Fibroblast of villous mesenchyme (primary cell): ENCODE results near the gene DGKI. TPM values are rescaled to one million over a fixed set of nuclear protein-coding genes. Genes with fewer than 3 reads are reported as not detected.
A peak's percentile ranks its signal among the peaks of the same experiment; 100 is the strongest.

Experiments
- DNase-seq: peaks from one replicate; pipeline ENCODE4 v3.0.0-alpha.2; 2010; ENCODE audit warnings: low read depth
- H3K4me3 ChIP-seq: 2 replicates; pipeline ENCODE4 v1.5.1; 2011; ENCODE audit warnings: low read depth, mild to moderate bottlenecking, low read length
- total RNA-seq: library from RNA; depleted of rRNA; stranded (reverse); fragments of >200 nt; gene quantifications from 2 replicates; pipeline ENCODE4 v1.2.3, GENCODE V29; 2012
- TF ChIP-seq, protein P1 (sequence below): IDR thresholded peaks from 2 replicates; pipeline ENCODE4 v1.5.1; 2012; ENCODE audit warnings: low read depth, mild to moderate bottlenecking, low read length; ENCODE audit not compliant: insufficient read depth

Gene DGKI
- total RNA-seq, 1 donor = 3.5 TPM

- TF ChIP-seq, protein P1, sequence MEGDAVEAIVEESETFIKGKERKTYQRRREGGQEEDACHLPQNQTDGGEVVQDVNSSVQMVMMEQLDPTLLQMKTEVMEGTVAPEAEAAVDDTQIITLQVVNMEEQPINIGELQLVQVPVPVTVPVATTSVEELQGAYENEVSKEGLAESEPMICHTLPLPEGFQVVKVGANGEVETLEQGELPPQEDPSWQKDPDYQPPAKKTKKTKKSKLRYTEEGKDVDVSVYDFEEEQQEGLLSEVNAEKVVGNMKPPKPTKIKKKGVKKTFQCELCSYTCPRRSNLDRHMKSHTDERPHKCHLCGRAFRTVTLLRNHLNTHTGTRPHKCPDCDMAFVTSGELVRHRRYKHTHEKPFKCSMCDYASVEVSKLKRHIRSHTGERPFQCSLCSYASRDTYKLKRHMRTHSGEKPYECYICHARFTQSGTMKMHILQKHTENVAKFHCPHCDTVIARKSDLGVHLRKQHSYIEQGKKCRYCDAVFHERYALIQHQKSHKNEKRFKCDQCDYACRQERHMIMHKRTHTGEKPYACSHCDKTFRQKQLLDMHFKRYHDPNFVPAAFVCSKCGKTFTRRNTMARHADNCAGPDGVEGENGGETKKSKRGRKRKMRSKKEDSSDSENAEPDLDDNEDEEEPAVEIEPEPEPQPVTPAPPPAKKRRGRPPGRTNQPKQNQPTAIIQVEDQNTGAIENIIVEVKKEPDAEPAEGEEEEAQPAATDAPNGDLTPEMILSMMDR = no peak
- no peak for DNase-seq
- no peak overlapping the region for H3K4me3 ChIP-seq
Measured at GRCh38 chr7:137647905-137648565, 198.7 kb downstream of the DGKI start.

GRCh38 chr7:137642472-137642871, 204.3 kb downstream of the DGKI start:
- TF ChIP-seq, protein P1 = no peak
- peak; percentile 89 for DNase-seq

DNA sequence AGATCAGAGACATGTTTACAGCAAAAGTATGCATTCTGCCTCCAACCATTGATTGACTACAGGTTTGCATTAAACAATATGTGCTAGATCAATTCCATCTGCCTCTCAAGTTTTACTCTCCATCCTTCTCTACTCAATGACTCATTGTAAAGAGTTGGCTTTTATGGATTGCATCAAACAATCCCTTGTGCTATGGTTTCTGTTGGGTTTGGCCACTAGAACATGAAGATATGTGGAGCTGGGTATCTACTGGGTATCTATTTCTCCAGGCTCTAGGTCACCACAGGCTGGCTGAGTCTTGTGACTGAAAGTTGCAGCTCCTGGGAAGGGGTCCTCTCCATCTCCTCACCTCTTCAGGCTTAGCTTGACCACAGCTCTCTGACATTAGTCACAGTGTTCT, 204.7 kb downstream of the DGKI start:
- H3K4me3 ChIP-seq = no peak overlapping the region
- DNase-seq = no peak
- TF ChIP-seq, protein P1 = no peak

More at GRCh38 chr7:137642472-137642871, 204.3 kb downstream of the DGKI start:
- no peak overlapping the region for H3K4me3 ChIP-seq

DNA sequence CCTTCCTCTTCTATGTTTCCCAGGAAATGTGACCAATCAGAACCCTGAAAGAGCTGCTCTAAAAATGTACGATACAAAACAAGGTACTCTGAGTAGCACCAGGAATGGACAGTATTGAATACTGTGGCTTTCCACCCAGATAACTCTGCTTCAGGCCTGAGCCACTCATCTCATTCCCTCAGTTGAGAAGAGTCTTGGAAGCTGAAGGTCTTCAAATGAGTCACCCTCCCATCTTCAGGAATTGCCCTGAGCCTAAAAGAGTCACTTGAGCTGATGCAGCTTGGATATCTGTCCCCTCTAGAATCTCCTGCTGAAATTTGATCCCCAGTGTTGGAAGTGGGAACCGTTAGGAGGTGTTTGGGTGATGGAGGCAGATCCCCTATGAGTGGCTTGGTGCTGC, 210.4 kb downstream of the DGKI start:
- no peak overlapping the region for H3K4me3 ChIP-seq
- no peak for DNase-seq
- TF ChIP-seq, protein P1 = no peak

- no peak for DNase-seq
- no peak overlapping the region for H3K4me3 ChIP-seq
- TF ChIP-seq, protein P1 = no peak
Measured at GRCh38 chr7:137635874-137636273, 210.9 kb downstream of the DGKI start.

- TF ChIP-seq, protein P1 = no peak
- no peak for DNase-seq
- H3K4me3 ChIP-seq = no peak overlapping the region
Measured at GRCh38 chr7:137635132-137635531, 211.6 kb downstream of the DGKI start.

- no peak overlapping the region for H3K4me3 ChIP-seq
- TF ChIP-seq, protein P1 = no peak
- no peak for DNase-seq
Measured at GRCh38 chr7:137634356-137634755, 212.4 kb downstream of the DGKI start.
